Stimulated activated CD8-positive, alpha-beta memory T cell treated with anti-CD3 and anti-CD28 coated beads, Interleukin-2, amount 100 ng/mL, for 48 hours (primary cell): ENCODE data around the gene AMPD1.

Experiments used
- DNase-seq, 2 donors: peaks; one replicate each; pipeline ENCODE4 v3.0.0-alpha.2; 2020; ENCODE audit warnings: low read depth in 2 of 2

Gene AMPD1

GRCh38 chr1:114700036-114700600 lies 4.8 kb upstream of the AMPD1 start:
- no peak for DNase-seq

- no peak for DNase-seq
These were observed 1.5 kb upstream of the AMPD1 start for GRCh38 chr1:114696810-114697209.

- no peak for DNase-seq
These were observed 621 bp downstream of the AMPD1 start for GRCh38 chr1:114694540-114695310.

- DNase-seq: no peak
These were observed 2.4 kb downstream of the AMPD1 start for GRCh38 chr1:114692947-114693346.

GRCh38 chr1:114691061-114691460 lies 4.3 kb downstream of the AMPD1 start:
- DNase-seq: no peak

- no peak for DNase-seq
These were observed 5.2 kb downstream of the AMPD1 start for GRCh38 chr1:114690148-114690547.

GRCh38 chr1:114688526-114688925 lies 6.8 kb downstream of the AMPD1 start:
- DNase-seq: no peak

- no peak for DNase-seq
These were observed 9.5 kb downstream of the AMPD1 start for GRCh38 chr1:114685851-114686250.

- no peak for DNase-seq
These were observed 17.7 kb downstream of the AMPD1 start for GRCh38 chr1:114677691-114678090.

DNA sequence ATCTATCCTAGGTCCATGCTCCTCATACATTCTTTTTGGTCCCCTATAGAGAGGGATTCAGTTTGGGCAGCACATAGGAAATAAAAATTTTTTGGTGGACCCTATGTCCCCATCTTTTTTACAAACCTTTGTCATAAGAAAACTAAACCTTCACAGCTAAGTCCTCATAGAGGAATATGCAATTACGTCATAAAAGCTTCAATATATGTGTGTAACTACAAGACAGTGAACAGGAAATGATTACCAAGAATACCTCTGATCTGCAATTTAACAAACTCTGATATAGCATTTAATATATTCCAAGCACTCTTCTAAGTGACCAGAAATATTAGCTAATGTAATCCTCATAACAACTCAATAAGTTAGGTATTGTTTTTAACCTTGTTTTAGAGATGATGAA lies 19.2 kb downstream of the AMPD1 start:
- DNase-seq: no peak

- DNase-seq: no peak
These were observed 23.4 kb downstream of the AMPD1 start for GRCh38 chr1:114671939-114672275.

- DNase-seq: no peak
These were observed 24.1 kb downstream of the AMPD1 start for GRCh38 chr1:114671011-114671938.

DNA sequence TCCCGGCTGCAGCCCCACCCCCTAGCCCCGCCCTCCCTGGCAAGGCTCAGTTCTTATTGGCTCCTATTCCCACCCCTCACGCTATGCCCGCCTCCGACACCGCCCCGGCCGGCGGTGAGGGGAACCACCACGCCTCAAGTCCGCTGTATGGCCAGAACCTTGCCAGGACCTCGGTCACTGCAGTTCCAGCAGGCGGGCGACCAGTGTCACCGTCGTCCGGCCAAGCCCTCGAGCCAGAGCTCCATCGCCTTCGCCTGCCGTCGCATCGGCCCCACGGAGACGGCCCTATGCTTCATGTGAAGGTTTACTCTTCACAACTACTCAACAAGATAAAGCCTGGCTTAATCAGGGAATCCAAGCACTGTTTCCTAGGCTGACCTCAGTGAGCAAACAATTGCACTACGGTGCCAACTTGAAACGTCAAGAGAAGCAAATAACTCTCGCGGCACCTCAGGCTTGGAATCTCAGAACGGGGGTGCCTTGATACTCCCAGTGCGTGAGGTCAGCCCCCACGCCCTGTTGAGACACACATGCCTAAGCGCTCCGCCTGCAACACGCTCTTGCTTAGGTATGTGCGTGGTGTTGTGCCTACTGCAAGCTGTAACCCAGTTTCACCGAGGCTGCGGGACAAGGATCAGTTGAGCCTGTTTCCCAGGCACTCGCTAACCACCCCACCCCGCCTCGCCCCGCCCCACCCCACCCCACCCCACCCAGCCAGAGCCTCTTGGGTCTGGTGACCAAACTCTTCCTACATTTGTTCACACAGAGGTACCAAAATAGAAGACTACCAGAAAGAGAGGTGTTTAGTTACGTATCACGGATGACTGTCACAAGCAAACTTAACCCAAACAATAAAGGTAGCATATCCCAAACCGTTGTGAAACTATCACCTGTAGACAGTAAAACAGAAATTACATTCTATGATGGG lies 25.0 kb downstream of the AMPD1 start:
- DNase-seq: peak; percentile 82 to 87

DNA sequence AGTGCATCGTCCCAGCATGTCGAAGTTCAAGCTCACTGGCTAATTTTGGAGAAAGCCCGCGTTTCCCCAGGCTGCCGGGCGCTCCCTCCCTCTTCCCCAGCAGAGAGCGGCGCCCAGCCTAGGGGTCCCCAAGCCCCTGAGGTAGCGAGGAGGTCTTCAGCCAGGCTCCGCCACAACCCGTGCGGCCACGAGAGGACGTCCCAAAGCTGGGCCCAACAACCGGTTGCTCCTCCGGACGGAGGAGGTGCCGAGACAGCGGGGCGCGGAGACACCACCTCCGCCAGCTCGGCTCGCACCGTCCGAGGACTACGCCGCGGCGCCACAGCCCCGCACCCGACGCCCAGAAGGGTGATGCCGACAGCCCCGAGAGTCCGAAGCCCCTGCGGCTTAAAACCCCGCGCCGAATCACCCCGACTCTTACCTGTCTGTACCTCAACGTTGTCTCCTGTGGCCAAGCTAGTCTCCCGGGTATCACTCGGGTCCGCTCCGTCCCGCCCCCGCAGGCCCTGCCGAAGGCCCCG lies 25.7 kb downstream of the AMPD1 start, which contains the start of gene DENND2C:
TSS of gene DENND2C (minus strand) at position 488 of the 521 bp plus-strand sequence. CDS start 44,065 bp downstream, outside the sequence.
- no peak for DNase-seq

GRCh38 chr1:114668784-114669561 lies 26.4 kb downstream of the AMPD1 start:
- DNase-seq: no peak

DNA sequence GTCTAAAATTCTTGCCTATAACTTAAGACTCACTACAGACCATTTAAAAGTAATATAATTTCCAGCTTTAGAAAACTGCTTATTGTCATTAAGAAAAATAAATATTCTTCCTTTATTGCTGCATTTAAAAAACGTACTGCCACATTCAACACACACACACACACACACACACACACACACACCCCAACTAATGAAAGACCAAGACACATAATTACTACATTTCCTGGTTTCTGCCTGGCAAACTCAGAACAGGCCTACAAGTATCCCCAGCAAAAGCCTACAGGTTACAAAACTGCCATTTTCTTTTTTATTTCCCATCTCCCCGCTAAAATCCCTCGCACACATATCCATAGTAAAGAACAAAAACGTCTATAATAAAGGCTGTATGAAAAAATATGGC lies 27.0 kb downstream of the AMPD1 start:
- DNase-seq: no peak

GRCh38 chr1:114666954-114667353 lies 28.4 kb downstream of the AMPD1 start:
- no peak for DNase-seq

- DNase-seq: no peak
These were observed 35.1 kb downstream of the AMPD1 start for GRCh38 chr1:114660238-114660637.

- DNase-seq: no peak
These were observed 43.5 kb downstream of the AMPD1 start for GRCh38 chr1:114651893-114652292.

- no peak for DNase-seq
These were observed 46.8 kb downstream of the AMPD1 start for GRCh38 chr1:114648503-114648902.
